ENCODE measurements around the gene DENND4A.
"Not testable (repeated sequence)": the region's sequence is repeated elsewhere in the genome, so short reads cannot be mapped to it uniquely, and the experiment has no call there.

The DENND4A gene

GRCh38 chr15:65789105-65789504 is 3.0 kb downstream of the DENND4A start:
- no peak for DNase-seq (ENCODE audit: low spot score)

- no peak for DNase-seq (ENCODE audit: low spot score)
Observed at GRCh38 chr15:65787260-65787659, 4.8 kb downstream of the DENND4A start.

DNA sequence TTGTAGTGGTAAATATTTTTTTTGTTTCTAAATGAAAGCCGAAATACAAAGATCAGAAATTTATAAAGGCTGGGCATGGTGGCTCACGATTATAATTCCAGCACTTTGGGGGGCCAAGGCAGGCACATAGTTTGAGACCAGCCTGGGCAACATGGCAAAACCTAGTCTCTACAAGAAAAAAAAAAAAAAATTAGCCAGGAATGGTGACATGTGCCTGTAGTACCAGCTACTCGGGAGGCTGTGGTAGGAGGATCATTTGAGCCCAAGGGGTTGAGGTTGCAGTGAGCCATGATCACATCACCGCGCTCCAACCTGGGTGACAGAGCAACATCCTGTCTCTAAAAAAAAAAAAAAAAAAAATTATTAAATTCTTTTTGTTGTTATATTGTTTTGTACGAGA is 6.9 kb downstream of the DENND4A start:
- no peak for DNase-seq (ENCODE audit: low spot score)

- no peak for DNase-seq (ENCODE audit: low spot score)
Observed at GRCh38 chr15:65783872-65784271, 8.2 kb downstream of the DENND4A start.

- no peak for DNase-seq (ENCODE audit: low spot score)
Observed at GRCh38 chr15:65782096-65782495, 10.0 kb downstream of the DENND4A start.

- DNase-seq (ENCODE audit: low spot score), result not testable (repeated sequence)
Observed at GRCh38 chr15:65778701-65779100, 13.4 kb downstream of the DENND4A start.

DNA sequence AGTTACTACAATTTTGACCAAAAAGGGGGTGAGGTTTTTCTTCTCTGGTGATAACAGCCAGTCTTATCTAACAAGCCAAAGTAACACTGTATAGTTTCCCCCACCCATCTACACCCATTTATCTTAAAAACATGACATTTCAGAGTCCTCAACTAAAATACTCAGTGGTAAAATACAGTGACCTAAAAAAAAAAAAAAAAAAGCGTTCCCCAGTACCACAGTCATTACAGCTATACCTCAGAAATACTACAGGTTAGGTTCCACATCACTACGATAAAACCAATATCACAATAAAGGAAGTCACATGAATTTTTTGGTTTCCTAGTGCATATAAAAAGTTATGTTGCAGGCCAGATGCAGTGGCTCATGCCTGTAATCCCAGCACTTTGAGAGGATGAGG is 13.8 kb downstream of the DENND4A start:
- no peak for DNase-seq (ENCODE audit: low spot score)

DNA sequence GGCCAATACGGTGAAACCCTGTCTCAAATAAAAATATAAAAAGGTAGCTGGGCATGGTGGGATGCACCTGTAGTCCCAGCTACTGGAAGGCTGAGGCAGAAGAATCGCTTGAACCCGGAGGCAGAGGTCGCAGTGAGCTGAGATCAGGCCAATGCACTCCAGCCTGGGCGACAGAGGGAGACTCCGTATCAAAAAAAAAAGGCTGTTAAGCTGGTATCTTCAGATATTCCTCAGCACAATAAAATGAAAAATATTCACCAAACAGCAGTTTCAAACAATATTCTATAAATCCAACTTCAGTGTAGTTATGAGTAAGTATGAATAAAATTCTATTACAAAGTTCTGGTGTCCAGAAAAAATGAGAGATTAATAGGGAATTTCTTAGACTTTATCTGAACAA is 14.2 kb downstream of the DENND4A start:
- no peak for DNase-seq (ENCODE audit: low spot score)

DNA sequence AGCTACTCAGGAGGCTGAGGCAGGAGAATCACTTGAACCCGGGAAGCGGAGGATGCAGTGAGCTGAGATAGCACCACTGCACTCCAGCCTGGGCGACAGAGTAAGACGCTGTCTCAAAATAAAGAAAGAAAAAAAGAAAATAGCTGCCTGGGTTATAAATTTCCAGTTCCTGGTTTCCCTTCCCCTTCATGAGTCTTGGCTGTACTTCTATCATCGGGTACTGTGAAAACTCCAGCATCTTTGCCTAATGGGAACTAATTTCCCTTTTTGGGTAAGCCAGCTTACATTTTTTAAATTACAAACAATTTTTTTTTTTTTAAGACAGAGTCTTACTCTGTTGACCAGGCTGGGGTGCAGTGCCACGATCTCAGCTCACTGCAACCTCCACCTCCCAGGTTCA is 15.0 kb downstream of the DENND4A start:
- no peak for DNase-seq (ENCODE audit: low spot score)

DNA sequence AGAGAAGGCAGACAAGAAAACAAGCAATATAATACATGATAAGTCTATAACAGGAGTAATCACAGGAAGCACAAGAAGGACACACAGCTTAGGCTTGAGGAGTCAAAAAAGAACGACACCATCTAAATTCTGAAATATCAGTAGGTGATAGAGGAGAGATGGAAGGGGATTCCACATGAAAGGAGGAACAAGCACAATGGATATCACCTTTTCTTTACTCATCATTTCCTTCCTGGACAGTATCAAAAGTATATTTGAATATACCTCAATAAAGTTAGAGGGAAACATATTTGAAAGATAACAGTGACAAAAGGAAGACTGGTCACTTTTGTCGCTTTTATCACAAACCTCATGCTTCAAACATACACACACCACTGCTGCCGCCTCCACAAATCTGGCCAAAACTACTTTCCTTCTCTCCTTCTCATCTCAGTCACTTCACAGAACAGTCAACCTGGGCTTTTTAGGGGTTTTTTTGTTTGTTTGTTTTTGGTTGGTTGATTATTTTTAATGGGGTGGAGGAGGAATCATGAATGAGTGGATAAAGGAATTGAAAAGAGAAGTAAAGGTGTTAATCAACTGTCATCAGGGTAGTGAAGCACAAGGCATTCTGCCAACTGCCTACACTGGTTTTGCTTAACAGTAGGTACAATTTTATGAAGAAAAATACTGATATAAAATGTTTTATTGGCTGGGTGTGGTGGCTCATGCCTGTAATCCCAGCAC is 18.5 kb downstream of the DENND4A start:
- no peak for DNase-seq (ENCODE audit: low spot score)

GRCh38 chr15:65772930-65773329 is 19.2 kb downstream of the DENND4A start:
- DNase-seq (ENCODE audit: low spot score), result no peak

DNA sequence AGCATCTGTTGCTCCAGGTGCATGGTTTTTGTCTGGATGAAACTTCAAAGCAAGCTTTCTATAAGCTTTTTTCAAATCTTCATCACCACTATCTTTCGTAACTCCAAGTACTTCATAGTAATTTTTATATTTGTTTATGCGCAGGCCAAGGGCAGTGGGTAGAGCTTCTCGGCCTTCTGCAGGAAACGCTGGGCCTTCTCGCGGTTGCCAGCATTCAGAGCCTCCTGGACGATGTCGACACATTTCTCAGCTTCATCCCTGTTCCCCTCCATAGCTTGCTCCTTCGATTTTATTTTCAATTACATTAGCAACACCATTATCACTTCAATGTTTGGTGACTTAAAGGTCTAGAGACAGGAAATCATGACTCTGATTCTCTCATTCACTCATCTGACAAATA is 20.2 kb downstream of the DENND4A start:
- DNase-seq (ENCODE audit: low spot score), result no peak

DNA sequence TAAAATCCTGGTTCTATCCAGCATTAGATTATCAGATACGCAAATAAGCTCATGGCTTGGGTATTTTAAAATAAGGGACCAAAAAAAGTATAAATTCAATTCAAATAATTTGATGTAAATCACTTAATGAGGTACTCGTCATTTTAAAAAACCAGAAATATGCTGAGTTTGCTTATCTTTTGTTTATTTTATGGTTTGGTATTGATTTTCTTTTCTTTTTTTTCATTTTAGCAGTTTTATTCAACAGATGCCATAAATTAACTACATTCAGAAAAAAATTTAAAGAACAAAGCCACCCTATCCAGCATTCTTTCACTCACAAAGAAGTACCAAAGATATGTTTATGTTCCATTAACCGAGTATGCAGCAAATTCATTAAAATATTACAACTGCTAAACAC is 22.6 kb downstream of the DENND4A start:
- no peak for DNase-seq (ENCODE audit: low spot score)

DNA sequence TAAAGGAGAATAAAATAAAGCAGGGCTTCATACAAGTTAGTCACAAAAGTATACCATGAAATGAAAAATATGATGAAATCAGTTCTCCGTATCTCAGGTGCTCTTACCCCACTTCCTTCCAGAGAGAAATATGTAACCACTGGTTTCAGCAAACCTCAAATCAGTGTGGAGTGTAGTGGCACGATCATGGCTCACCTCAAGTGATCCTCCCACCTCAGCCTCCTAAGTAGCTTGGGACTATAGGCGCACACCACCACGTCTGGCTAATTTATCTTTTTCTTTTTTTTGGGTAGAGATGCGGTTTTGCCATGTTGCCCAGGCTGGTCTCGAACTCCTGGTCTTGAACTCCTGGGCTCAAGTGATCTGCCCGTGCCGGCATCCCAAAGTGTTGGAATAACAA is 24.2 kb downstream of the DENND4A start:
- DNase-seq (ENCODE audit: low spot score), result no peak

- no peak for DNase-seq (ENCODE audit: low spot score)
Observed at GRCh38 chr15:65767264-65767595, 24.9 kb downstream of the DENND4A start.

GRCh38 chr15:65766422-65767263 is 25.4 kb downstream of the DENND4A start:
- no peak for DNase-seq (ENCODE audit: low spot score)

GRCh38 chr15:65765106-65765505 is 27.0 kb downstream of the DENND4A start:
- DNase-seq (ENCODE audit: low spot score), result no peak

DNA sequence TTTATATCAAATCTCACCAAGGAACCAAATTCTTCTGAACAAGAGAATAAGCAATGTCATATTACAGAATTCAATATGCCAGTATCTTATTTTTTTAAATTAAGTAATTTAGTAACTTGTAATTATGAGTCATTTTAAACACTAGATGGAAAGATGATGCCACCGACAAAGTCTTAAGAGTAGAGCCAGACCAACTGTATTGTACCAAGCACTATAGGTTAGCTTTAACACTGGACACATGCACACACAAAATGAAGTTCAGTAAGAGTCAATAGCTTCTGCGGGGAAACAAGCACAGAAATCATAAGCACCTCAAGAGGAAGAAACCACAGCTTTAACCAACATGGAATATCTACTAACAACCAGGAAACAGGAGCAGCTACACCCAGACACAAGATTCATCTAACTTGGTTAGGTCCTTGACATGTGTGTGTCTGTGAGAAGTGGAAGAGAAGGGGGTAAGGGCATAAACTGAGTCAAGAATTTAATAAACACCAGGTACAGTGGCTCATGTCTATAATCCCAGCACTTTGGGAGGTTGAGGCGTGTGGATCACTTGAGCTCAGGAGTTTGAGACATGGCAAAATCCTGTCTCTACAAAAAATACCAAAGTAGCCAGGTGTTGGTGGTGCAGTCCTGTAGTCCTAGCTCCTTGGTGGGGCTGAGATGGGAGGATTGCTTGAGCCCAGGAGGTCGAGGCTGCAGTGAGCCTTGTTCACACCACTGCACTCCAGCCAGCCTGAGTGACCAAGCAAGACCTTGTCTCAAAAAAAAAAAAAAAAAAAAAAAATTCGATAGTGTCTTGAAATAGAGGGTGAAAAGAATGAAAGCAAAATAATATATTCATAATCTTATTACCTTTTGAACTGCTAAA is 28.9 kb downstream of the DENND4A start:
- DNase-seq (ENCODE audit: low spot score), result no peak

DNA sequence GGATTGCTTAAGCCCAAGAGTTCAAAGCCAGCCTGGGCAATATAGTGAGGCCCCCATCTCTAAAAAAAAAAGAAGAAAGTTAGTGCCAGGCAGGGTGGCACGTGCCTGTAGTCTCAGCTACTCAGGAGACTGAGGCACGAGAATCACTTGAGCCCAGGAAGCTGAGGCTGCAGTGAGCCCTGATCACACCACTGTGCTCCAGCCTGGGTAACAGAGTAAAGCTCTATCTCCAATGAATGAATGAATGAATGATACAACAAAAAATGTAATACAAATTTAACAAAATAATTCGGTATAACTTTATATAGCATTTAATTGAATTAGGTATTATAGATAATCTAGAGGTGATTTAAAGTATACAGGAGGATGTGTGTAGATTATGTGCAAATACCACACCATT is 29.7 kb downstream of the DENND4A start:
- no peak for DNase-seq (ENCODE audit: low spot score)

DNA sequence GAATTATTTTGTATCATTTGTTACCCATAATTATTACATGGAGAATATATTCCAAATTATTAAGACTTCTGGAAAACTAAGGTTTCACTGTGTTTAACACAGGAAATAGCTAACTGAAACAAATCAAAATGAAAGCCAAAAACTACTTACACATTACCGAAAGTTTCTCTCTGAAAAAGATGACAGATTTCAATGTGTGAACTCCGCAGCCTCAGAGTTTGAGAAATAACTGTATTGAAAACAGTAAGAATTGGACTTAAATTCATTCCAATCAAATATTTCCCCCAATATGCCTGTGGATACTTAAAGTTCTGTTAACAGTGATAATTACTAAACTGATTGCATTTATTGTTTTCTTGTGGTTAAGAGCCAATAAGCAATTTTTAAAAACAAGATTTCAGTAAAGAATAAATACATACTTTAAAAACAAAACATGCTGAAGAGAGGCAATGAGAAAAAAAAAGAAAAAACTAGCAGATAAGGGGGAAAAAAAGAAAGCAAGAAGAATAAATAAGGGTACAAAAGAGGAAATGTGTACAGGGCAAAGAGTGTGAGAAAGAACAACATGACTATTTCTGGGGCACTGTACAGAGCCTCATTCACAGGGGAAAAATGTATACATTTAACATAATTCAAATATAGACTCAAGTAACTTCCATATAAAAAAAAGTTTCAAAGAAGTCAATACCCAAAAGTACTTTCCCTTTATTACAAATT is 30.7 kb downstream of the DENND4A start:
- DNase-seq (ENCODE audit: low spot score), result no peak

DNA sequence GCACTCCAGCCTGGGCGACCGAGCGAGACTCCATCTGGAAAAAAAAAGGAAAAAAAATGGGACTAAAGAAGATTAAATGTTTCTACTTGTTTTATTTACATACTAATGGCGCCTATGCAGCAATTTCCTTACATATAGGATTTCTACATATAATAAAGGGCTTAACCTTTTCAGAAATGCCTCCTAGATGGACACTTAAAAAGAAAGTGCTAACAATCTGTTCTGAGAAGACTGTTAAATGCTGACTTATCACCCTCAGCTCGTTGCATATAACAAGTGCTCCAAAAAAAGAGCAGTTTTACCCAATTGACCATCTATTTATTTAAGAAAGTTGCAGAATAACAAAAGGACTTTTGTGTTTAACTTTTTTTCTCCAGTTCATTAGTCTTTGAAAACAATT is 32.7 kb downstream of the DENND4A start:
- DNase-seq (ENCODE audit: low spot score), result no peak

DNA sequence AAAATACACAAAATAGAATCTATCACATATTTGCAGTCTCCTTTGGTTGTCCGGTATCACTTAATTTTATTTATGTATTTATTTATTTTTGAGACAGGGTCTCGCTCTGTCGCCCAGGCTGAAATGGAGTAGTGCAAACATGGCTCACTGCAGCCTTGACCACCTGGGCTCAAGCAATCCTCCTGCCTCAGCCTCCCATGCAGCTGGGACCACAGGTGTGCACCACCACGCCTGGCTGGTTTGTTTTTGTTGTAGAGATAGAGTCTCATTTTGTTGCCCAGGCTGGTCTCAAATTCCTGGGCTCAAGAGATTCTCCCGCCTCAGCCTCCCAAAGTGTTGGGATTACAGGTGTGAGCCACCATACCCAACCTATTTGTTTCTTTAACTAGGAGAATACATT is 33.9 kb downstream of the DENND4A start:
- no peak for DNase-seq (ENCODE audit: low spot score)

Data from D341Med (cell line).